Prostate gland (tissue), 2 donors: ENCODE measurements around the gene RNF40.

Experiments
- CTCF ChIP-seq, 4 experiments: fragments of 200-600 bp in 2 of 4; fragments of 450-650 bp in 2 of 4; sonication (generic) in 2 of 4; IDR thresholded peaks; 1 replicate in 3 of 4; 2 replicates in 1 of 4; pipeline ENCODE4 v1.5.1; 2016 to 2019; ENCODE audit warnings: antibody characterized with exemption in 4 of 4, mild to moderate bottlenecking in 2 of 4, moderate library complexity in 2 of 4
- POLR2A ChIP-seq: fragments of 450-650 bp; IDR thresholded peaks from one replicate; pipeline ENCODE4 v1.6.1; 2016; ENCODE audit warnings: antibody characterized with exemption, mild to moderate bottlenecking
- POLR2AphosphoS5 ChIP-seq: sonication (generic); formaldehyde crosslinking; IDR thresholded peaks from one replicate; pipeline ENCODE4 v1.6.1; 2017; ENCODE audit warnings: antibody characterized with exemption

GRCh38 chr16:30728899-30729672 lies 33.0 kb upstream of the RNF40 start:
- no peak for TF ChIP-seq CTCF (IDR thresholded peaks at IDR 0.05)
- no peak for TF ChIP-seq POLR2AphosphoS5
- TF ChIP-seq POLR2A, result no peak
